HepG2 (cell line): Measurements from ENCODE around the gene TRDN. TPM values are rescaled to one million over a fixed set of nuclear protein-coding genes. Genes with fewer than 3 reads are reported as not detected.

Experiments
- ATAC-seq: fragments of 200-7000 bp; cut with Tn5 transposase; 3 replicates; pipeline ENCODE4 v1.9.1; 2020; ENCODE audit warnings: mild to moderate bottlenecking, moderate library complexity
- BruUV-seq: library from RNA; stranded (reverse); fragments of 400-500 nt; replicated peaks from 2 replicates; lab custom pipeline; 2021; lab: Mats Ljungman, UMichigan
- CTCF ChIA-PET: fragments of 300-600 bp; formaldehyde crosslinking; extraction: SDS; loops from one replicate; lab custom pipeline; 2021; ENCODE audit warnings: low total read pairs, inconsistent platforms, low intra/inter-chr PET ratio; lab: Yijun Ruan, JAX
- POLR2A ChIA-PET: fragments of 350-600 bp; sonication (Branson Sonifier 250); formaldehyde crosslinking; loops from one replicate; lab custom pipeline; 2020; ENCODE audit warnings: antibody characterized with exemption, inconsistent platforms; lab: Yijun Ruan, JAX
- DNase-seq: peaks from one replicate; pipeline ENCODE4 v3.0.0-alpha.2; 2015; ENCODE audit warnings: low spot score
- FAIRE-seq: peaks from 3 replicates; lab custom pipeline; 2011; peaks lifted over from hg19 to GRCh38; lab: Jason Lieb, UNC
- H2AFZ ChIP-seq: one replicate; pipeline ENCODE4 v1.6.1; 2011; ENCODE audit warnings: low read length, inconsistent platforms
- H3K27ac ChIP-seq: fragments of 300-600 bp; 3 replicates; pipeline ENCODE4 v1.8.0; 2011; ENCODE audit warnings: mixed run types, mild to moderate bottlenecking, mixed read lengths, low read length, inconsistent platforms; ENCODE audit not compliant: insufficient read depth; ENCODE audit errors: extremely low read length
- H3K27me3 ChIP-seq, 2 experiments: fragments of 200-600 bp in 1 of 2; 2 replicates in 1 of 2; 3 replicates in 1 of 2; pipeline versions ENCODE4 v1.6.0 to v1.8.0; 2011; ENCODE audit warnings: low read length in 2 of 2, mild to moderate bottlenecking in 2 of 2, moderate library complexity in 2 of 2, inconsistent platforms in 1 of 2; ENCODE audit not compliant: insufficient read depth in 2 of 2, control insufficient read depth in 1 of 2
- H3K36me3 ChIP-seq, 2 experiments: fragments of 200-600 bp in 1 of 2; replicated peaks in 1 of 2; 2 replicates in 1 of 2; 3 replicates in 1 of 2; pipeline versions ENCODE4 v1.5.1 to v1.8.0; 2011; ENCODE audit warnings: low read length in 2 of 2, inconsistent platforms in 1 of 2; ENCODE audit not compliant: insufficient read depth in 2 of 2, control insufficient read depth in 1 of 2
- H3K4me1 ChIP-seq: 2 replicates; pipeline ENCODE4 v1.5.1; 2012; ENCODE audit warnings: low read length, inconsistent platforms; ENCODE audit not compliant: insufficient read depth
- H3K4me2 ChIP-seq: 2 replicates; pipeline ENCODE4 v1.6.0; 2011; ENCODE audit warnings: low read depth, low read length, inconsistent platforms
- H3K4me3 ChIP-seq, 3 experiments: fragments of 200-600 bp in 1 of 3; sonication (generic), shearing (Covaris generic) in 1 of 3; replicated peaks in 1 of 3; 2 replicates each; pipeline ENCODE4 v1.5.1; 2011 to 2016; ENCODE audit warnings: low read length in 3 of 3, inconsistent platforms in 2 of 3, low read depth in 2 of 3, mild to moderate bottlenecking in 2 of 3, control low read depth in 1 of 3, mixed read lengths in 1 of 3; ENCODE audit not compliant: insufficient read depth in 1 of 3
- H3K79me2 ChIP-seq: one replicate; pipeline ENCODE4 v1.6.1; 2011; ENCODE audit warnings: low read length, inconsistent platforms; ENCODE audit not compliant: insufficient read depth
- H3K9ac ChIP-seq: 2 replicates; pipeline ENCODE4 v1.6.0; 2011; ENCODE audit warnings: mild to moderate bottlenecking, low read depth, low read length, inconsistent platforms; ENCODE audit not compliant: insufficient read depth
- H3K9me3 ChIP-seq: 2 replicates; pipeline ENCODE4 v1.5.1; 2012; ENCODE audit warnings: mild to moderate bottlenecking, low read length
- H4K20me1 ChIP-seq: 2 replicates; pipeline ENCODE4 v1.6.0; 2011; ENCODE audit warnings: inconsistent platforms, mild to moderate bottlenecking, low read length, moderate library complexity; ENCODE audit not compliant: insufficient read depth
- ATF2 ChIP-seq: sonication (generic); formaldehyde crosslinking; IDR thresholded peaks from 2 replicates; pipeline ENCODE4 v1.4.0; 2020; ENCODE audit warnings: missing genetic modification reagents
- BHLHE40 ChIP-seq: IDR thresholded peaks from 2 replicates; pipeline ENCODE4 v1.6.1; 2011; ENCODE audit warnings: low read length, improper control_type of control experiment
- ETS1 ChIP-seq: sonication (generic); formaldehyde crosslinking; IDR thresholded peaks from 2 replicates; pipeline ENCODE4 v1.4.0; 2020; ENCODE audit warnings: missing genetic modification reagents
- GATA4 ChIP-seq: sonication (generic); IDR thresholded peaks from 2 replicates; pipeline ENCODE4 v1.6.1; 2016; ENCODE audit warnings: antibody characterized with exemption, low read depth, borderline replicate concordance
- HMGXB3 ChIP-seq: sonication (generic); formaldehyde crosslinking; IDR thresholded peaks from 2 replicates; pipeline ENCODE4 v1.4.0; 2020; ENCODE audit warnings: missing genetic modification reagents, borderline replicate concordance
- POLR2AphosphoS2 ChIP-seq: IDR thresholded peaks from 2 replicates; pipeline ENCODE4 v1.6.1; 2011; ENCODE audit warnings: low read depth, low read length, improper control_type of control experiment
- TARDBP ChIP-seq: sonication (generic); formaldehyde crosslinking; IDR thresholded peaks from 2 replicates; pipeline ENCODE4 v1.8.0; 2022; ENCODE audit warnings: mild to moderate bottlenecking, missing genetic modification reagents
- THAP11 ChIP-seq: IDR thresholded peaks from 2 replicates; pipeline ENCODE4 v1.6.1; 2016; ENCODE audit warnings: missing biosample characterization, missing genetic modification reagents
- ZC3H13 ChIP-seq: sonication (generic); formaldehyde crosslinking; IDR thresholded peaks from 2 replicates; pipeline ENCODE4 v1.8.1; 2023; ENCODE audit warnings: mild to moderate bottlenecking, missing genetic modification reagents, moderate library complexity
- ZFAT ChIP-seq: sonication (generic); formaldehyde crosslinking; conservative IDR thresholded peaks from 2 replicates; pipeline ENCODE4 v1.8.1; 2023; ENCODE audit warnings: missing genetic modification reagents, inconsistent platforms
- ZNF205 ChIP-seq: IDR thresholded peaks from 2 replicates; pipeline ENCODE4 v1.6.1; 2018; ENCODE audit warnings: missing biosample characterization, missing genetic modification reagents
- ZNF800 ChIP-seq: sonication (generic); formaldehyde crosslinking; IDR thresholded peaks from 2 replicates; pipeline ENCODE4 v1.4.0; 2020; ENCODE audit warnings: missing genetic modification reagents
- WGBS: methylation state at CpG from one replicate; pipeline ENCODE4 v1.1.6; 2017; ENCODE audit warnings: low lambda C conversion rate; 5-methylcytosine and 5-hydroxymethylcytosine counted together
- in situ Hi-C: cut with HindIII; loops from 2 replicates; pipeline ENCODE4 v1.10.0; 2017; ENCODE audit warnings: low pct_unique_long_range_greater_than_20kb; ENCODE audit not compliant: extremely low pct_ligation_motif_present
- intact Hi-C: fragments of 100-400 bp; cut with micrococcal nuclease; formaldehyde crosslinking; loops from one replicate; pipeline ENCODE4 v1.10.0; 2022; ENCODE audit not compliant: unreplicated experiment
- polyA plus RNA-seq, 8 experiments: library from polyadenylated mRNA; depleted of rRNA in 3 of 8; stranded (reverse) in 7 of 8; unstranded in 1 of 8; fragments of >200 nt; fragmentation: Illumina TruSeq in 4 of 8; extraction: Trizol in 4 of 8; gene quantifications; 2 replicates each; pipeline versions ENCODE4 v1.2.1 to v1.2.3, GENCODE V29; 2011 to 2016; ENCODE audit warnings: low read depth in 4 of 8, missing spikeins in 1 of 8, mixed read lengths in 1 of 8; ENCODE audit not compliant: insufficient read depth in 1 of 8
- total RNA-seq, 5 experiments: library from RNA; depleted of rRNA; stranded (reverse); fragments of >200 nt; fragmentation: Illumina TruSeq; extraction: Trizol; gene quantifications; 2 replicates each; pipeline ENCODE4 v1.2.3, GENCODE V29; 2016; ENCODE audit warnings: low read depth in 1 of 5

TRDN gene
- total and polyA plus RNA-seq, 2 of the 13 experiments (the other 11 are each of a cell fraction or from before 2014, with no cell fraction given) = not detected

DNA sequence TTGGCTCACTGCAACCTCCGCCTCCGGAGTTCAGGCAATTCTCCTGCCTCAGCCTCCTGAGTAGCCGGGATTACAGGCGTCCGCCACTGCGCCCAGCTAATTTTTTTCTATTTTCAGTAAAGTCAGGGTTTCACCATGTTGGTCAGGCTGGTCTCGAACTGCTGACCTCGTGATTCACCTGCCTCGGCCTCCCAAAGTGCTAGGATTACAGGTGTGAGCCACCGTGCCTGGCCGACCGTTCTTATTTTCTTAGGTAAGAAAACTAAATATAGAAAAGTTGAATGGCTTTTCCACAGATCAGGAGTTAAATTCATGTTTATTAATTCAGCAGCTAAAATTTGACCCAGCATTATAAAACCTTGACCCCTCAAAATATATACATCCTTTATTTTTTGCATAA lies 238.7 kb downstream of the TRDN start:
- Histone ChIP-seq H3K4me1 (no peaks in the 10 kb centered on the region), H3K9ac (no peak overlapping the region), H4K20me1 (no peaks in the 10 kb centered on the region), H3K9me3 (no peaks in the 10 kb centered on the region), H3K4me2 (no peak overlapping the region), H2AFZ (no peak overlapping the region), H3K27ac (no peak overlapping the region), H3K36me3 (no peaks in the 10 kb centered on the region)
- in situ Hi-C loops = no loop called here
- 15% methylated on average over 12 of the region's 12 CpGs for WGBS
- ATAC-seq = no peak
- POLR2A ChIA-PET = no interaction called here
- BruUV-seq = no TSS peak
- no peak for TF ChIP-seq GATA4
- TF ChIP-seq ETS1 = no peak
- no peak for TF ChIP-seq POLR2AphosphoS2
- no peak for TF ChIP-seq ATF2 (CRISPR knock-in tag)
- no peak for TF ChIP-seq ZNF800 (CRISPR knock-in tag)
- no peak for TF ChIP-seq ZNF205 (CRISPR knock-in tag)
- TF ChIP-seq HMGXB3 (CRISPR knock-in tag) = no peak
- TF ChIP-seq TARDBP (CRISPR knock-in tag) = no peak
- TF ChIP-seq ZC3H13 = no peak
- no peak for TF ChIP-seq BHLHE40
- TF ChIP-seq THAP11 (CRISPR knock-in tag) = no peak
- TF ChIP-seq ZFAT (CRISPR knock-in tag) = no peak
- TF ChIP-seq, all 625 proteins: peak for 0
- H3K27me3 ChIP-seq = no peaks in the 10 kb centered on the region
- intact Hi-C loops = no loop called here
- CTCF ChIA-PET = no interaction called here
- FAIRE-seq (no peak), DNase-seq (no peak)
- no peaks in the 10 kb centered on the region for H3K79me2 ChIP-seq
- H3K4me3 ChIP-seq = no peak overlapping the region
